RWPE1 (cell line): ENCODE measurements around the gene TMEM39B.
"Not testable (repeated sequence)": the region's sequence is repeated elsewhere in the genome, so short reads cannot be mapped to it uniquely, and the experiment has no call there.

ENCODE experiments used
- CTCF ChIA-PET: fragments of 350-600 bp; sonication (Branson Sonifier 250); formaldehyde crosslinking; extraction: SDS; loops from one replicate; lab custom pipeline; 2021; lab: Yijun Ruan, JAX
- POLR2A ChIA-PET: fragments of 400-600 bp; formaldehyde crosslinking; extraction: SDS; loops from one replicate; lab custom pipeline; 2020; ENCODE audit warnings: antibody characterized with exemption; ENCODE audit not compliant: low non-redundant PET; lab: Yijun Ruan, JAX
- DNase-seq: peaks from one replicate; pipeline ENCODE4 v3.0.0; 2012; ENCODE audit warnings: low spot score
- H3K27ac ChIP-seq: fragments of 450-650 bp; 2 replicates; pipeline ENCODE4 v1.5.1; 2017
- CTCF ChIP-seq: fragments of 450-650 bp; conservative IDR thresholded peaks from 2 replicates; pipeline ENCODE4 v1.5.1; 2017; ENCODE audit warnings: low read depth, mild to moderate bottlenecking

TMEM39B gene

DNA sequence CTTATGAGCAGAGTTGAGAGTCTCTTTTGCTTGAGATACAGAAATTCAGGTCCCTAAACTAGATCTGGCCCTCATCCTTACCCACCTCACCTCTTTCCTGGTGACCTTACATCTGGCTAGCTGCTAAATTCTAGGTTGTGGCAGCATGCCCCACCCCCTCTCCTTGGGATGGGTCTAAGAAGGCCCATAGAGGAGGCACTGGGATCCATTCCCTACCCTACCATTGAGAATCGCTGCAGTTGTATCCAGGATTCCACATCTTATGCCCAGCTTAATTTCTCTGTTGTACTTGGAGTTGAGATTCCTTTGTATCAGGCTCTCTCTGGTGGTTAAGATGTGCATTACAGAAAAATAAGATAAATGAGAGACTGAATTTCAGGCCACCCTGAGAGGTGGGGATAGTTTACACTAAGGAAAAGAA is 9.5 kb upstream of the TMEM39B start:
- H3K27ac ChIP-seq: peak overlapping the region; percentile 72
- peak; percentile 63 for TF ChIP-seq CTCF
- ChIA-PET POLR2A (no interaction called here), CTCF (interaction anchor here (1.1 to 1.4 kb wide), 3 partner anchors 10 to 38 kb away, joined by 3 to 6 read pairs (median 4); no protein-coding TSS in a partner anchor)
- peak; percentile 55 for DNase-seq

GRCh38 chr1:32065613-32066488 is 6.9 kb upstream of the TMEM39B start:
- not testable (repeated sequence) for DNase-seq
- CTCF ChIA-PET: interaction anchor here (0.7 kb wide), 3 partner anchors 80 to 311 kb away, joined by 3 to 5 read pairs (median 5); no protein-coding TSS in a partner anchor
- POLR2A ChIA-PET: interaction anchor here (0.6 to 0.7 kb wide), 3 partner anchors 8 to 487 kb away, joined by 4 to 6 read pairs (median 5); no protein-coding TSS in a partner anchor
- H3K27ac ChIP-seq: peak overlapping the region; percentile 74

DNA sequence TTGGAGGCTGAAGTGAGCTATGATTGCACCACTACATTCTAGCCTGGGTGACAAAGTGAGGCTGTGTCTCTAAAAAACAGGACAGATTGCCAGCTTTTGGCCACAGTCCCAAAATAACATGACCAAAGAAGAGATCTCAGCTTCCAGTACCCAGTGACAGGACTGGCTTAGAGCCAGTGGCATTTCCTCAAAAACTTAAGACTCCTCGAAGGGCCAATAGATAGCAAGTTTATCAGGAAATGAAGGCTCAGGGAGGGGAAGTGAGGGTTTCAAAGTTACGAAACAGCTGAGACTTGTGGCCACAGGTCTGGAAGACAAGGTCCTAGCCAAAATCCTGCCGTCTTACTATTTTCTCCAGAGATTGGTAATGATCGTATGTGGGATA is 6.3 kb upstream of the TMEM39B start:
- DNase-seq: peak; percentile 79
- CTCF ChIA-PET: interaction anchor here (0.5 to 0.7 kb wide), 2 partner anchors 8 to 184 kb away, joined by 3 read pairs; no protein-coding TSS in a partner anchor

GRCh38 chr1:32068957-32069588 is 3.7 kb upstream of the TMEM39B start:
- H3K27ac ChIP-seq: no peak overlapping the region; the same call in 1 of the 2 replicates
- ChIA-PET CTCF (no interaction called here), POLR2A (interaction anchor here (0.6 kb wide), 1 partner anchor 30 kb away, joined by 3 read pairs; no protein-coding TSS in a partner anchor)
- no peak for DNase-seq
- TF ChIP-seq CTCF: no peak

More for the DNA sequence above, 6.3 kb upstream of the TMEM39B start:
- peak overlapping the region; percentile 74 for H3K27ac ChIP-seq
- no peak for TF ChIP-seq CTCF
- POLR2A ChIA-PET: interaction anchor here (0.6 kb wide), 1 partner anchor 46 kb away, joined by 6 read pairs; no protein-coding TSS in a partner anchor

DNA sequence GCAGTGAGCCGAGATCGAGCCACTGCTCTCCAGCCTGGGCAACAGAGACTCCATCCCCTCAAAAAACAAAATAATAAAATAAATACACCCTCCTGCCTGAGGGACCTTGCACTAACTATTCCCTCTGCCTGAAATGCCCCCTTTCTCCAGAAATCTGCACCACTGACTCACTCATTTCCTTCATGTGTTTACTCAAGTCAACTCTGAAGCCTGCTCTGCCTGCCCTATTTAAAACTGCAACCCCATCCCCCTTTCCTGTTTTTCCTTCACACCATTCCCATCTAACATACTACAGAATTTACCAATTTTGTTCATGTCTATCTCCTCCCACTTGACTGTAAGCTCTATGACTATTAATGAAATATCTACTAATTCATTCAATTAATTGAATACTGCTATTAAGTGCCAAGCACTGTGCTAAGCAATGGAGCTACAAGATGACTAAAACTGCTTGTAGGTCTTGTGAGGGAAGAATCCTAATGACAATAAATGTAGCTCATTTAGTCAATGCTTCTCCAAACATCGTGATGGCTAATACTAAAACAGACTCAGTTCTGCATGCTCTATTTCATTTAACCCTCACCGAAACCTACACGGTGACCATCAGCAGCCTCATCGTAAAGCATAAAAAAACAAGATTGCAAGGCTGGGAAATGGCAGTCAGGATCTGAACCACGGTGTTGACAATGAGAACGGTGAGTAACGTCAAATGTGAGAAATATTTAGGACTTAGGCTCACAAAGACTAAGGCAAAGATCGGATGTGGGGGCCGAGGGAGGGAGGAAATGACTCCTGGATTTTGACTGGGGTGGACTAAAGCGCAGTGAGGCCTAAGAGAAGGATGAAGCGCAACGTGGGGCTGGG is 749 bp upstream of the TMEM39B start:
- peak overlapping the region; percentile 94 for H3K27ac ChIP-seq
- ChIA-PET CTCF (interaction anchor here (1.7 kb wide), 1 partner anchor 36 kb away, joined by 4 read pairs; the partner anchor contains the start of gene KPNA6), POLR2A (interaction anchor here (0.6 kb wide), 1 partner anchor 322 kb away, joined by 3 read pairs; the partner anchor contains the start of gene BSDC1)
- TF ChIP-seq CTCF: no peak
- DNase-seq: no peak
